Measurements from ENCODE around the gene KCTD15.

- TF ChIP-seq USF1 (CRISPR knock-in tag; IDR thresholded peaks at IDR 0.05) (no peak), MAX (CRISPR knock-in tag; IDR thresholded peaks at IDR 0.05) (no peak), ZNF396 (CRISPR knock-in tag; IDR thresholded peaks at IDR 0.05; ENCODE audit: borderline replicate concordance) (no peak)
Measured at GRCh38 chr19:33754361-33754760, 42.3 kb upstream of the KCTD15 start.

All from WTC11 (cell line).